Keratinocyte (primary cell): Measurements from ENCODE around the gene RFFL. TPM values are rescaled to one million over a fixed set of nuclear protein-coding genes. Genes with fewer than 3 reads are reported as not detected.

Experiments
- DNase-seq: peaks from one replicate; pipeline ENCODE4 v3.0.0-alpha.2; 2011; ENCODE audit warnings: low read depth, missing footprints, low spot score
- FAIRE-seq: peaks from 2 replicates; lab custom pipeline; 2011; peaks lifted over from hg19 to GRCh38; lab: Jason Lieb, UNC
- H2AFZ ChIP-seq: 2 replicates; pipeline ENCODE4 v1.6.0; 2012; ENCODE audit warnings: low read length, control low read depth, inconsistent platforms; ENCODE audit not compliant: control insufficient read depth
- H3K27ac ChIP-seq: 2 replicates; pipeline ENCODE4 v1.5.1; 2011; ENCODE audit warnings: low read length; ENCODE audit not compliant: control insufficient read depth, insufficient read depth
- H3K27me3 ChIP-seq: 3 replicates; pipeline ENCODE4 v1.6.0; 2011; ENCODE audit warnings: low read length; ENCODE audit not compliant: control insufficient read depth, insufficient read depth; ENCODE audit errors: extremely low read depth
- H3K36me3 ChIP-seq, 2 experiments: 2 replicates in 1 of 2; 3 replicates in 1 of 2; pipeline ENCODE4 v1.5.1; 2011; ENCODE audit warnings: low read length in 2 of 2, mild to moderate bottlenecking in 1 of 2; ENCODE audit not compliant: control insufficient read depth in 2 of 2, insufficient read depth in 2 of 2; ENCODE audit errors: extremely low read depth in 1 of 2
- H3K4me1 ChIP-seq: 3 replicates; pipeline ENCODE4 v1.5.1; 2011; ENCODE audit warnings: low read length; ENCODE audit not compliant: control insufficient read depth, insufficient read depth; ENCODE audit errors: extremely low read depth
- H3K4me2 ChIP-seq: 3 replicates; pipeline ENCODE4 v1.6.0; 2011; ENCODE audit warnings: low read depth, low read length; ENCODE audit not compliant: control insufficient read depth, insufficient read depth; ENCODE audit errors: extremely low read depth
- H3K4me3 ChIP-seq, 3 experiments: fragments of 200-600 bp in 1 of 3; sonication (generic) in 1 of 3; 2 replicates in 2 of 3; 3 replicates in 1 of 3; pipeline ENCODE4 v1.5.1; 2011 to 2016; ENCODE audit warnings: low read length in 3 of 3, mild to moderate bottlenecking in 3 of 3, control low read depth in 2 of 3, inconsistent platforms in 1 of 3, low read depth in 1 of 3, mixed read lengths in 1 of 3, mixed run types in 1 of 3, moderate library complexity in 1 of 3; ENCODE audit not compliant: control insufficient read depth in 2 of 3, insufficient read depth in 2 of 3; ENCODE audit errors: extremely low read depth in 1 of 3
- H3K79me2 ChIP-seq: 2 replicates; pipeline ENCODE4 v1.6.0; 2012; ENCODE audit warnings: low read length; ENCODE audit not compliant: control insufficient read depth, insufficient read depth
- H3K9ac ChIP-seq: 3 replicates; pipeline ENCODE4 v1.6.0; 2011; ENCODE audit warnings: low read length; ENCODE audit not compliant: control insufficient read depth, insufficient read depth; ENCODE audit errors: extremely low read depth
- H3K9me1 ChIP-seq: 3 replicates; pipeline ENCODE4 v1.6.0; 2011; ENCODE audit warnings: low read length; ENCODE audit not compliant: control insufficient read depth, insufficient read depth; ENCODE audit errors: extremely low read depth
- H3K9me3 ChIP-seq: 2 replicates; pipeline ENCODE4 v1.5.1; 2012; ENCODE audit warnings: low read depth, low read length; ENCODE audit not compliant: control insufficient read depth
- H4K20me1 ChIP-seq: 3 replicates; pipeline ENCODE4 v1.6.0; 2011; ENCODE audit warnings: low read length; ENCODE audit not compliant: control insufficient read depth, insufficient read depth; ENCODE audit errors: extremely low read depth
- CTCF ChIP-seq, 3 experiments: IDR thresholded peaks in 1 of 3; conservative IDR thresholded peaks in 1 of 3; optimal IDR thresholded peaks in 1 of 3; 2 replicates in 2 of 3; 3 replicates in 1 of 3; pipeline versions ENCODE3 to v1.5.1; 2011; ENCODE audit warnings: low read length in 3 of 3, mild to moderate bottlenecking in 3 of 3, moderate library complexity in 2 of 3, control low read depth in 1 of 3, inconsistent platforms in 1 of 3; ENCODE audit not compliant: insufficient read depth in 2 of 3; ENCODE audit errors: extremely low read depth in 1 of 3
- EZH2 ChIP-seq: IDR thresholded peaks from one replicate; pipeline ENCODE4 v1.6.1; 2012; ENCODE audit warnings: inconsistent platforms, mild to moderate bottlenecking, low read length, moderate library complexity
- dilution Hi-C: fragments of 300-500 bp; cut with MboI; formaldehyde crosslinking; loops from one replicate; pipeline ENCODE4 v1.7.0; 2020; ENCODE audit warnings: low sequenced_read_pairs; ENCODE audit not compliant: extremely low pct_ligation_motif_present
- polyA plus RNA-seq, 5 experiments: library from polyadenylated mRNA; depleted of rRNA in 3 of 5; stranded (reverse) in 3 of 5; stranded (forward) in 1 of 5; unstranded in 1 of 5; fragments of >200 nt; gene quantifications; 1 replicate in 1 of 5; 2 replicates in 3 of 5; 3 replicates in 1 of 5; pipeline versions ENCODE4 v1.2.1 to v1.2.3, GENCODE V29; 2011 to 2012; ENCODE audit warnings: missing spikeins in 2 of 5, low read depth in 1 of 5, low replicate concordance in 1 of 5

Gene RFFL
- polyA plus RNA-seq, 1 donor (not counting 4 experiments of a cell fraction or from before 2014, with no cell fraction given), result 13.5 TPM

- H3K4me1 ChIP-seq, result peaks cover under 1% of the 10 kb centered on the region
- dilution Hi-C loops, result no loop called here
- peaks cover 0 to 3% of the 10 kb centered on the region in 2 experiments for H3K36me3 ChIP-seq
- no peaks in the 10 kb centered on the region for H3K9me1 ChIP-seq
- H3K4me2 ChIP-seq, result no peak overlapping the region
- H3K27me3 ChIP-seq, result no peaks in the 10 kb centered on the region
- no peak overlapping the region for H3K27ac ChIP-seq
- no peak overlapping the region for H3K4me3 ChIP-seq
- H3K9me3 ChIP-seq, result no peaks in the 10 kb centered on the region
- FAIRE-seq (no peak), DNase-seq (no peak)
- H2AFZ ChIP-seq, result no peak overlapping the region
- H3K9ac ChIP-seq, result no peak overlapping the region
- H4K20me1 ChIP-seq, result no peaks in the 10 kb centered on the region
- no peak for TF ChIP-seq EZH2
- no peak for TF ChIP-seq CTCF (optimal IDR thresholded peaks at IDR 0.05 in 1 of 3, IDR thresholded peaks at IDR 0.05 in 1 of 3, conservative IDR thresholded peaks at IDR 0.05 in 1 of 3; ENCODE audit: extremely low read depth in 1 of 3, insufficient read depth in 2 of 3, low read length in 3 of 3)
- no peaks in the 10 kb centered on the region for H3K79me2 ChIP-seq
Observed at GRCh38 chr17:35099908-35100307, 36.4 kb upstream of the RFFL start.

DNA sequence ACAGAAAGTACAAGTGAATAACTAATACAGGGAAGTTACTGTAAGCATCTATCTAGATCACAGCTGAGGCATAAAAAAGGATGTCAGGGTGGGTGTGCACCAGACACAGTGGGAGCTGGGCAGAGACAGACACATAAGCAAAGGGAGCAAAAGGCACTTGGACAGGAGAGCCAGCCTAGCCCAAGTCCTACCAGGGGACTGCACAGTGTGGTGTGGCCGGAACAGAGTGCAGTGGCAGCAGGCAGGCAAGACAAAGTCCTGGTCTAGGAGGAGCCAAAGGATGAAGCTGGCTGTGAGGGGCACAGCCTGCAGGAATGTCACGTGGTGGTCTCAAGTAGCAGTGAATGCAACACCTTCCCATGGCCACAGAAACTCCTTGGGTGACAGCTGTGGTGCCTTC, 34.3 kb upstream of the RFFL start:
- Histone ChIP-seq H3K4me1 (peaks cover 5% of the 10 kb centered on the region), H3K9me1 (no peaks in the 10 kb centered on the region), H3K9me3 (no peaks in the 10 kb centered on the region), H3K9ac (no peak overlapping the region), H3K27ac (no peak overlapping the region), H3K27me3 (no peaks in the 10 kb centered on the region), H3K36me3 (peaks cover 0 to 3% of the 10 kb centered on the region in 2 experiments), H4K20me1 (no peaks in the 10 kb centered on the region), H3K4me2 (no peak overlapping the region), H3K79me2 (no peaks in the 10 kb centered on the region), H2AFZ (no peak overlapping the region), H3K4me3 (no peak overlapping the region)
- TF ChIP-seq EZH2 (no peak), CTCF (optimal IDR thresholded peaks at IDR 0.05 in 1 of 3, IDR thresholded peaks at IDR 0.05 in 1 of 3, conservative IDR thresholded peaks at IDR 0.05 in 1 of 3; ENCODE audit: extremely low read depth in 1 of 3, insufficient read depth in 2 of 3, low read length in 3 of 3) (no peak)
- FAIRE-seq (no peak), DNase-seq (no peak)
- dilution Hi-C loops, result no loop called here
